Loucy (cell line): ENCODE data around the gene EVI5.

Experiments used
- H2AFZ ChIP-seq: fragments of 200-600 bp; sonication (generic); 2 replicates; pipeline ENCODE4 v1.6.0; 2016; ENCODE audit warnings: antibody characterized with exemption, mild to moderate bottlenecking, low read length, moderate library complexity
- H3F3A ChIP-seq: fragments of 200-600 bp; 2 replicates; pipeline ENCODE4 v1.6.0; 2016; ENCODE audit warnings: antibody characterized with exemption, low read depth, mild to moderate bottlenecking
- H3K27me3 ChIP-seq: fragments of 200-600 bp; sonication (generic); 2 replicates; pipeline ENCODE4 v1.6.1; 2014; ENCODE audit warnings: low read length, mild to moderate bottlenecking; ENCODE audit not compliant: insufficient read depth, poor library complexity, severe bottlenecking
- H3K36me3 ChIP-seq: fragments of 200-600 bp; sonication (generic); 2 replicates; pipeline ENCODE4 v1.6.1; 2016; ENCODE audit warnings: low read length; ENCODE audit not compliant: insufficient read depth
- H3K4me1 ChIP-seq: fragments of 200-600 bp; sonication (generic); 2 replicates; pipeline ENCODE4 v1.5.1; 2014; ENCODE audit warnings: low read length, mild to moderate bottlenecking; ENCODE audit not compliant: insufficient read depth, poor library complexity, severe bottlenecking
- H3K4me2 ChIP-seq: fragments of 200-600 bp; sonication (generic); 2 replicates; pipeline ENCODE4 v1.6.0; 2014; ENCODE audit warnings: antibody characterized with exemption, low read length, low read depth, mild to moderate bottlenecking; ENCODE audit not compliant: poor library complexity, severe bottlenecking
- H3K4me3 ChIP-seq: fragments of 200-600 bp; sonication (generic); 2 replicates; pipeline ENCODE4 v1.5.1; 2014; ENCODE audit warnings: low read length, mild to moderate bottlenecking, mixed read lengths; ENCODE audit not compliant: poor library complexity, severe bottlenecking
- H3K79me2 ChIP-seq: fragments of 200-600 bp; sonication (generic); 2 replicates; pipeline ENCODE4 v1.6.1; 2014; ENCODE audit warnings: low read length; ENCODE audit not compliant: insufficient read depth
- H3K9ac ChIP-seq: fragments of 200-600 bp; sonication (generic); 2 replicates; pipeline ENCODE4 v1.6.0; 2014; ENCODE audit warnings: mild to moderate bottlenecking, low read depth, low read length, moderate library complexity; ENCODE audit not compliant: poor library complexity, severe bottlenecking
- H3K9me2 ChIP-seq: fragments of 200-600 bp; sonication (generic); replicated peaks from 2 replicates; pipeline ENCODE4 v1.6.1; 2016; ENCODE audit warnings: low read depth, low read length, mixed read lengths
- H3K9me3 ChIP-seq: fragments of 200-600 bp; sonication (generic); 2 replicates; pipeline ENCODE4 v1.6.1; 2014; ENCODE audit warnings: mild to moderate bottlenecking, antibody characterized with exemption, low read length, low read depth; ENCODE audit not compliant: insufficient read depth
- H4K20me1 ChIP-seq: fragments of 200-600 bp; sonication (generic); 2 replicates; pipeline ENCODE4 v1.6.0; 2014; ENCODE audit warnings: antibody characterized with exemption, low read length, mild to moderate bottlenecking; ENCODE audit not compliant: insufficient read depth, poor library complexity, severe bottlenecking
- CTCF ChIP-seq: fragments of 200-600 bp; sonication (generic); conservative IDR thresholded peaks from 2 replicates; pipeline ENCODE4 v1.5.1; 2014; ENCODE audit warnings: mild to moderate bottlenecking, antibody characterized with exemption, low read length
- EZH2phosphoT487 ChIP-seq: fragments of 200-600 bp; IDR thresholded peaks from 2 replicates; pipeline ENCODE4 v1.6.1; 2018; ENCODE audit warnings: antibody characterized with exemption, mild to moderate bottlenecking, moderate library complexity, borderline replicate concordance

EVI5 gene

GRCh38 chr1:92790867-92791266, 6.0 kb upstream of the EVI5 start:
- TF ChIP-seq EZH2phosphoT487 = no peak
- TF ChIP-seq CTCF = no peak
- Histone ChIP-seq H4K20me1 (no peaks in the 10 kb centered on the region), H3K4me3 (no peak overlapping the region), H3K79me2 (no peaks in the 10 kb centered on the region), H2AFZ (no peak overlapping the region), H3K9me2 (no peaks in the 10 kb centered on the region), H3K27me3 (peaks cover 39% of the 10 kb centered on the region), H3K4me1 (no peaks in the 10 kb centered on the region), H3K9ac (no peak overlapping the region), H3K9me3 (no peaks in the 10 kb centered on the region), H3K36me3 (no peaks in the 10 kb centered on the region), H3F3A (no peaks in the 10 kb centered on the region), H3K4me2 (no peak overlapping the region)

- Histone ChIP-seq H3K79me2 (no peaks in the 10 kb centered on the region), H4K20me1 (no peaks in the 10 kb centered on the region), H2AFZ (no peak overlapping the region), H3K9me3 (no peaks in the 10 kb centered on the region), H3K9ac (no peak overlapping the region), H3K9me2 (no peaks in the 10 kb centered on the region), H3K36me3 (no peaks in the 10 kb centered on the region), H3K4me2 (no peak overlapping the region), H3F3A (no peaks in the 10 kb centered on the region), H3K4me1 (no peaks in the 10 kb centered on the region), H3K4me3 (no peak overlapping the region), H3K27me3 (peaks cover 46% of the 10 kb centered on the region)
- TF ChIP-seq EZH2phosphoT487 = no peak
- TF ChIP-seq CTCF = no peak
Measured at GRCh38 chr1:92790081-92790480, 5.2 kb upstream of the EVI5 start.

GRCh38 chr1:92786111-92786901, 1.4 kb upstream of the EVI5 start:
- H2AFZ ChIP-seq = no peak overlapping the region
- H3K79me2 ChIP-seq = no peaks in the 10 kb centered on the region
- no peak overlapping the region for H3K4me2 ChIP-seq
- H3K9me3 ChIP-seq = no peaks in the 10 kb centered on the region
- H3K4me3 ChIP-seq = no peak overlapping the region
- H3K27me3 ChIP-seq = peaks cover 63% of the 10 kb centered on the region
- no peak overlapping the region for H3K9ac ChIP-seq
- H3K9me2 ChIP-seq = no peaks in the 10 kb centered on the region
- TF ChIP-seq EZH2phosphoT487 (no peak), CTCF (no peak)
- no peaks in the 10 kb centered on the region for H3K36me3 ChIP-seq
- H3F3A ChIP-seq = no peaks in the 10 kb centered on the region
- peaks cover 3% of the 10 kb centered on the region for H4K20me1 ChIP-seq
- peaks cover 2% of the 10 kb centered on the region for H3K4me1 ChIP-seq
